HCT116 (cell line): ENCODE measurements around the gene BCAR3.

Experiments used
- CBX3 ChIP-seq: IDR thresholded peaks from 2 replicates; pipeline ENCODE4 v1.6.1; 2012; ENCODE audit warnings: low read depth
- CTCF ChIP-seq, 3 experiments: fragments of 200-600 bp in 1 of 3; sonication (generic) in 1 of 3; IDR thresholded peaks in 2 of 3; conservative IDR thresholded peaks in 1 of 3; 2 replicates each; pipeline ENCODE4 v1.5.1; 2012 to 2017; ENCODE audit warnings: low read depth in 2 of 3, low read length in 2 of 3, antibody characterized with exemption in 1 of 3, borderline replicate concordance in 1 of 3, control low read depth in 1 of 3, mild to moderate bottlenecking in 1 of 3, mixed read lengths in 1 of 3, mixed run types in 1 of 3, moderate library complexity in 1 of 3; ENCODE audit not compliant: insufficient read depth in 1 of 3
- EZH2phosphoT487 ChIP-seq: fragments of 200-600 bp; IDR thresholded peaks from 2 replicates; pipeline ENCODE4 v1.6.1; 2018; ENCODE audit warnings: antibody characterized with exemption, borderline replicate concordance
- JUND ChIP-seq: IDR thresholded peaks from 2 replicates; pipeline ENCODE4 v1.6.1; 2012
- POLR2A ChIP-seq: IDR thresholded peaks from 2 replicates; pipeline ENCODE4 v1.7.0; 2011; ENCODE audit warnings: borderline replicate concordance; ENCODE audit not compliant: insufficient read depth, insufficient read length; ENCODE audit errors: extremely low read depth
- POLR2AphosphoS5 ChIP-seq: IDR thresholded peaks from 2 replicates; pipeline ENCODE4 v1.6.1; 2011; ENCODE audit warnings: mild to moderate bottlenecking, low read depth, low read length, moderate library complexity
- RAD21 ChIP-seq: IDR thresholded peaks from 2 replicates; pipeline ENCODE4 v1.6.1; 2012; ENCODE audit warnings: low read depth, mild to moderate bottlenecking
- SRF ChIP-seq: IDR thresholded peaks from 2 replicates; pipeline ENCODE4 v1.6.1; 2012; ENCODE audit warnings: low read depth
- YY1 ChIP-seq: IDR thresholded peaks from 2 replicates; pipeline ENCODE4 v1.6.1; 2011; ENCODE audit warnings: low read length, low read depth, moderate library complexity, mild to moderate bottlenecking; ENCODE audit not compliant: insufficient replicate concordance; ENCODE audit errors: extremely low read depth
- ZFX ChIP-seq: fragments of 450-650 bp; IDR thresholded peaks from 2 replicates; pipeline ENCODE4 v1.6.1; 2017
- ZNF274 ChIP-seq: fragments of 200-500 bp; sonication (Bioruptor generic); IDR thresholded peaks from 2 replicates; pipeline ENCODE4 v1.6.1; 2014; ENCODE audit warnings: mild to moderate bottlenecking, low read depth, low read length, inconsistent platforms
- TF ChIP-seq, protein P1 (sequence below): IDR thresholded peaks from 2 replicates; pipeline ENCODE4 v1.6.1; 2011; ENCODE audit warnings: mild to moderate bottlenecking, low read length, moderate library complexity; ENCODE audit not compliant: insufficient replicate concordance; ENCODE audit errors: extremely low read depth
- TF ChIP-seq, protein P2 (sequence below): IDR thresholded peaks from 2 replicates; pipeline ENCODE4 v1.6.1; 2012

GRCh38 chr1:93670141-93670540 is 11.5 kb downstream of the BCAR3 start:
- TF ChIP-seq CTCF (IDR thresholded peaks at IDR 0.05 in 2 of 3, conservative IDR thresholded peaks at IDR 0.05 in 1 of 3; ENCODE audit: borderline replicate concordance in 1 of 3, insufficient read depth in 1 of 3, low read depth in 2 of 3, low read length in 2 of 3) (no peak), RAD21 (0 out of 2 replicates have a peak, but pooled peaks have one; percentile 0), CBX3 (no peak), ZFX (no peak), JUND (no peak; the same call in 1 of the 2 replicates), SRF (no peak), ZNF274 (no peak), YY1 (no peak), POLR2A (no peak), POLR2AphosphoS5 (no peak), EZH2phosphoT487 (no peak)
- TF ChIP-seq, protein P1, sequence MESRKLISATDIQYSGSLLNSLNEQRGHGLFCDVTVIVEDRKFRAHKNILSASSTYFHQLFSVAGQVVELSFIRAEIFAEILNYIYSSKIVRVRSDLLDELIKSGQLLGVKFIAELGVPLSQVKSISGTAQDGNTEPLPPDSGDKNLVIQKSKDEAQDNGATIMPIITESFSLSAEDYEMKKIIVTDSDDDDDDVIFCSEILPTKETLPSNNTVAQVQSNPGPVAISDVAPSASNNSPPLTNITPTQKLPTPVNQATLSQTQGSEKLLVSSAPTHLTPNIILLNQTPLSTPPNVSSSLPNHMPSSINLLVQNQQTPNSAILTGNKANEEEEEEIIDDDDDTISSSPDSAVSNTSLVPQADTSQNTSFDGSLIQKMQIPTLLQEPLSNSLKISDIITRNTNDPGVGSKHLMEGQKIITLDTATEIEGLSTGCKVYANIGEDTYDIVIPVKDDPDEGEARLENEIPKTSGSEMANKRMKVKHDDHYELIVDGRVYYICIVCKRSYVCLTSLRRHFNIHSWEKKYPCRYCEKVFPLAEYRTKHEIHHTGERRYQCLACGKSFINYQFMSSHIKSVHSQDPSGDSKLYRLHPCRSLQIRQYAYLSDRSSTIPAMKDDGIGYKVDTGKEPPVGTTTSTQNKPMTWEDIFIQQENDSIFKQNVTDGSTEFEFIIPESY = no peak
- TF ChIP-seq, protein P2, sequence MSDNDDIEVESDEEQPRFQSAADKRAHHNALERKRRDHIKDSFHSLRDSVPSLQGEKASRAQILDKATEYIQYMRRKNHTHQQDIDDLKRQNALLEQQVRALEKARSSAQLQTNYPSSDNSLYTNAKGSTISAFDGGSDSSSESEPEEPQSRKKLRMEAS = no peak; the same call in 1 of the 2 replicates
